ENCODE data around the gene CEBPG. TPM values are rescaled to one million over a fixed set of nuclear protein-coding genes. Genes with fewer than 3 reads are reported as not detected.

Gene CEBPG
- total RNA-seq, 6 donors from 2014 or later: 11.5 to 44.7 (median 22.7) TPM

DNA sequence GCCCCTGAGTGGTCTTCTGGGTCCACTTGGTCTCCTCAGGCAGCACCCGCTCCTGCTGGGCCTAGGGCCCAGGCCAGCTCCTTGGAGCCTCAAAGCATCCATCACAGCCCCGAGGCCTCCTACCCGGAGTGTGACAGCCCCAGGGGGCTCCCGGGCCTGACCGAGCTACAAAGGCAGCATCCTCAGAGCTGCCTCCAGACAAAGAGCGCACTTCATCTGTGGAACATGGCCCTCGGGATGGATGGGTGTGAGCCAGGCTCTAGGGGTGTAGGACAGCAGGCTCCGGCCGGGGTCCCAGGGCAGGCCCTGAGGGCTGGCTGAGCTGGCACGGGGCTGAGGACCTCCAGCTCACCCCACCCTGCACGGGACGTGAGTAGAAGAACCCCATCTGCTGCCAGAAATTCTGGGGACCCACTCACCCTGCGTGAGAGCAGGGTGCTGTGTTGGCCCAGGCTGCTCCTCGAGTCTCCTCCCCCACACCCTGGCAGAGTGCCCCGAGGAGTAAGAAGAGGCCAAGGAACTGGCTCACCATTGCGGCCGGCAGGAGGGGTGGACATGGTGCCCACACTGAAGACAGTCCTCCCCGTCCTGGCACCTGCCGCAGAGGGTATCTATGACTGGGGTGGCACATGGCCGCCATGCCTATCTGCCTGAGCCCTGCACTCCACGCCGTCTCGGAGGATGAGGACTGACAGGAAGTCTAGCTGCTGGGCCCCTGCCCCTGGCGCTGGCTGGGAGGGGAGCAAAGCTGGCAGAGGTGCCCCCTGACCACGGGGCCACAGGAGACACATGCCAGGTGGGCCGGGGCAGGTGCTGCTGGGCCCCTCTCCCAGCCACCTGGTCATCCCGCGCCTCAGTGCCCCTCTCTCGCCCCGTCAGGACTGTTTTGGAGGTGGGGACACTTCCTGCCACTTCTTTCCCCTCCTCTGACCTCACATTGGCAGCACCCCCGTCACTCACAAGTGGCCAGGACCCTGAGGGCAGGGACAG, 22.3 kb downstream of the CEBPG start:
- Histone ChIP-seq H3K4me1 (peaks cover 24 to 57% (median 52%) of the 10 kb centered on the region in 4 donors), H3K4me3 (no peak overlapping the region), H3K9me3 (no peaks in the 10 kb centered on the region), H3K27ac (no peak overlapping the region), H3K36me3 (peaks cover 0 to 5% (median 2%) of the 10 kb centered on the region in 4 donors), H3K27me3 (no peaks in the 10 kb centered on the region)
- TF ChIP-seq, protein P1, sequence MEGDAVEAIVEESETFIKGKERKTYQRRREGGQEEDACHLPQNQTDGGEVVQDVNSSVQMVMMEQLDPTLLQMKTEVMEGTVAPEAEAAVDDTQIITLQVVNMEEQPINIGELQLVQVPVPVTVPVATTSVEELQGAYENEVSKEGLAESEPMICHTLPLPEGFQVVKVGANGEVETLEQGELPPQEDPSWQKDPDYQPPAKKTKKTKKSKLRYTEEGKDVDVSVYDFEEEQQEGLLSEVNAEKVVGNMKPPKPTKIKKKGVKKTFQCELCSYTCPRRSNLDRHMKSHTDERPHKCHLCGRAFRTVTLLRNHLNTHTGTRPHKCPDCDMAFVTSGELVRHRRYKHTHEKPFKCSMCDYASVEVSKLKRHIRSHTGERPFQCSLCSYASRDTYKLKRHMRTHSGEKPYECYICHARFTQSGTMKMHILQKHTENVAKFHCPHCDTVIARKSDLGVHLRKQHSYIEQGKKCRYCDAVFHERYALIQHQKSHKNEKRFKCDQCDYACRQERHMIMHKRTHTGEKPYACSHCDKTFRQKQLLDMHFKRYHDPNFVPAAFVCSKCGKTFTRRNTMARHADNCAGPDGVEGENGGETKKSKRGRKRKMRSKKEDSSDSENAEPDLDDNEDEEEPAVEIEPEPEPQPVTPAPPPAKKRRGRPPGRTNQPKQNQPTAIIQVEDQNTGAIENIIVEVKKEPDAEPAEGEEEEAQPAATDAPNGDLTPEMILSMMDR (IDR thresholded peaks at IDR 0.05): no peak
- TF ChIP-seq EP300 (IDR thresholded peaks at IDR 0.05) (no peak), POLR2AphosphoS5 (IDR thresholded peaks at IDR 0.05) (no peak), POLR2A (IDR thresholded peaks at IDR 0.05) (no peak)
- 47 to 73% methylated on average over 7 to 29 of the region's 31 CpGs for WGBS, 2 donors
- DNase-seq (peak; percentile 57 to 73), ATAC-seq (ENCODE audit: low FRiP score in 2 of 2) (no peak)

DNA sequence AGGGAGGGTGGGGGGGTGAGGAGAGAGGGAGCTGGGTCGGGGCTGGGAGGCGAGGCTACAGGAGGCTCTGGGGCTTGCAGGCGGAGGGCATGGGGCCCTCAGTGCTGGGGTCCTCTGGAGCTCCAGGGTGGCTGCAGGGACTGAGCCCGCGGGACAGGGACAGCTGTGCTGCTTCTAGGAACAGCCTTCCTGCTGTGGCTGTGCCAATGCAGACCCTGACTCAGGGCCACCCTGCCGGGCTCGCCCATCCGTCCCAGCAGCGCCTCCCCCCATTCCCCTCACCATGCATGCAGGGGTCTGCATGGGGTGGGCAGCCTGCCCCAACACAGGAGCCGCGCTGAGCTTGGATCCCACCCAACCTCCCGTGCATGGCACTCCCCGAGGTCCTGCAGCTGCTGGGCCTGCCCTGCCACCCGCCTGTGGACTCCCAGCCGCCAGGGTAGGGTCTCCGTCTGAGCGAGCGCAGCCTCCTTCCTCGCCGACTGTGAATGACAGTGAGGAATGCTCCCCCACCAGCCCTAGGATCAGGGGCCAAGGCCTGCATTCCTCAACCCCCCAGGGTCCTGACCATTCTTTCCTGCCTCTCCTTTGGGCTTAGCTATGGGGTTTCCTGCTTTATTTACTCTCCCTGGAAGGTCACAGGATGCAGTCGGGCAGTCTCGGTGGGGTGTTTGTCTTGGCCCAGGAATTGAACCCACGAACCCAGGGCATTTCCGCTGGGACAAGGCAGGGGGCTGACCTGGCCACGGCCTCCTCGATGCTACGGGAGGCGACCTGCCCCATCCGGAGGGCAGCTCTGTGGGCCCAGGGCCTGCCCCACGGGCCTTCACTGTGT, 23.4 kb downstream of the CEBPG start:
- H3K4me3 ChIP-seq: no peak overlapping the region
- H3K36me3 ChIP-seq: peaks cover 0 to 5% (median 2%) of the 10 kb centered on the region in 4 donors
- ATAC-seq (ENCODE audit: low FRiP score in 2 of 2) (no peak), DNase-seq (peak in 1 of 2 donors; percentile 68)
- TF ChIP-seq POLR2AphosphoS5 (IDR thresholded peaks at IDR 0.05): no peak
- TF ChIP-seq, protein P1 (IDR thresholded peaks at IDR 0.05): no peak
- no peak for TF ChIP-seq POLR2A (IDR thresholded peaks at IDR 0.05)
- no peak for TF ChIP-seq EP300 (IDR thresholded peaks at IDR 0.05)
- H3K27ac ChIP-seq: no peak overlapping the region
- no peaks in the 10 kb centered on the region for H3K27me3 ChIP-seq
- peaks cover 23 to 46% (median 41%) of the 10 kb centered on the region in 4 donors for H3K4me1 ChIP-seq
- H3K9me3 ChIP-seq: no peaks in the 10 kb centered on the region
- 62 to 76% methylated on average over 17 to 27 of the region's 30 CpGs for WGBS, 2 donors

DNA sequence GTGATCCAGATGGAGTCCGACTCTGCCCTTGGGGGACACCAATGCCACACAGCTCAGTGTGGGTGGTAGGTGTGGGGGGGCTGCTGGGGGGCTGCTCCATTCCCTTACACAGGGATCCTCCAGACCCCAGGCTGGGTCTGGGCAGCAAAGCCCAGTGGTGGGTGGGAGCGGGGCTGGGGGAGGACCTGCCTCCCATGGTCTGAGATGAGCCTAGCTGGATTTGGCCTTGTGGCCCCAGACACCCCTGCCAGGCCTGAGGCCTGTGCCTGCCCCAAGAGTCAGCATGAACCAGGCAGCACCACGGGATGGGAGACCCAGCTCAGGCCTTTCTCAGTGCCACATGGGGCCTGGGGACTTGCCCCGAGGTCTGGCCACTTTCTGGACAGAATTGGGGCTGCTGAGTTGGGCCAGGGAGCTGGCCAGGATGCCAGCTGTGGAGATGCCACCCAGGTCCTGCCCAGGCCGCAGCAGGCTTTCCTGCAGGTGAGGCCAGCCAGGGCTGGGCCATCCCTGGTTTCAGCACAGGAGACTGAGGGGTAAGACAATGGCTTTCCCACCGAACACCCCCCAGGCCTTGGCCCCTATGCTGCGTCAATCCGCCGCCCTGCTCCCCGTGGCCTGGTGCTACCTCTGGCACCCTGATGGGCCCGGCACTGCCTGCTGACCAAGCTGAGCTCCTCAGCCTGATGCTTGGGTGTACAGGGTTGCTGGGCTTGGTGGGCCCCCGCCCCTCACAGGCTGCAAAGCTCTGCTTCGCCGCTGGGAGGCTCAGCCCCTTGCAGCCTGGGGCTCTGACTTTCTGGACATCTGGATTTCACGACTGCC, 24.2 kb downstream of the CEBPG start:
- DNase-seq: peak in 1 of 2 donors; percentile 80
- H3K27me3 ChIP-seq: no peaks in the 10 kb centered on the region
- TF ChIP-seq EP300 (IDR thresholded peaks at IDR 0.05): no peak
- TF ChIP-seq, protein P1 (IDR thresholded peaks at IDR 0.05): no peak
- no peak for TF ChIP-seq POLR2A (IDR thresholded peaks at IDR 0.05)
- no peak for TF ChIP-seq POLR2AphosphoS5 (IDR thresholded peaks at IDR 0.05)
- 83 to 95% methylated on average over 5 to 14 of the region's 15 CpGs for WGBS, 2 donors
- no peak overlapping the region for H3K4me3 ChIP-seq
- no peaks in the 10 kb centered on the region for H3K9me3 ChIP-seq
- no peak for ATAC-seq (ENCODE audit: low FRiP score in 2 of 2)
- H3K27ac ChIP-seq: no peak overlapping the region
- peaks cover 0 to 5% (median 2%) of the 10 kb centered on the region in 4 donors for H3K36me3 ChIP-seq
- H3K4me1 ChIP-seq: peaks cover 16 to 40% (median 35%) of the 10 kb centered on the region in 4 donors

DNA sequence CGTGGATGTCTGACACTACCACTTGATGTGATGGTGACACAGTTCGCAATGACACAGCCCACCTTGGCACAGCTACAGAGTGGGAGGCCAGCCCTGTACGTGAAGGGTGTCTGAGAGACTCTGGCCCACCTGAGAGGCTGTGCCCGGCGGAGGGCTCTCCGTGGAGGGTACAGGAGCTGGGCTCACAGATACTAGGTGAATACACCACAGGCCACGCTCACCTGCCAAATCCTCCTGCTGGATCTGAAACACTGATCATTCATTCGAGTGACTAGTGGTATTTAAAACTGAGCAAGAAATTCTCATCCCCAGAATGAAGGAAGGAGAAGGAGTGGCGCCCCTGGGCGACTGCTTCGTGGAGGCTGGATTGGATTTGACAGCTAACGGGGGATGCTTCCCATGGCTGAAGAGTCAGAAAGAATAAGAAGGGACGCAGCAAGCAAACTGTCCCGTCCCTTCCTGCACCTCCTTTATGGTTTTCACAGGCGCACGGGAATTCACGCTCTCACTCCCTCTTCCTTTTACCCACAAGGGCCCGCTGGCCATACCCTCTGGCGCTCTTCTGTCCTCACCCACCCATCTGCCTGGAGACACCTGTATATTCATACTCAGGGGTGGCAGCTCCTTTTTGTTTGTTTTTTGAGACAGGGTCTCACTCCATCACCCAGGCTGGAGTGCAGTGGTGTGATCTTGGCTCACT, 25.0 kb downstream of the CEBPG start:
- H3K4me1 ChIP-seq: peaks cover 15 to 41% (median 38%) of the 10 kb centered on the region in 4 donors
- H3K27me3 ChIP-seq: no peaks in the 10 kb centered on the region
- DNase-seq: no peak
- H3K4me3 ChIP-seq: no peak overlapping the region
- no peak for TF ChIP-seq EP300 (IDR thresholded peaks at IDR 0.05)
- no peak for TF ChIP-seq POLR2AphosphoS5 (IDR thresholded peaks at IDR 0.05)
- TF ChIP-seq, protein P1 (IDR thresholded peaks at IDR 0.05): no peak
- TF ChIP-seq POLR2A (IDR thresholded peaks at IDR 0.05): no peak
- H3K36me3 ChIP-seq: peaks cover 0 to 5% (median 2%) of the 10 kb centered on the region in 4 donors
- 89 to 95% methylated on average over 14 to 19 of the region's 19 CpGs for WGBS, 2 donors
- H3K27ac ChIP-seq: no peak overlapping the region
- no peaks in the 10 kb centered on the region for H3K9me3 ChIP-seq
- ATAC-seq (ENCODE audit: low FRiP score in 2 of 2): no peak
